HG03095 (cell line): Measurements from ENCODE around the gene SPI1.
"Not testable (repeated sequence)": the region's sequence is repeated elsewhere in the genome, so short reads cannot be mapped to it uniquely, and the experiment has no call there.

Source experiments
- ATAC-seq: cut with Tn5 transposase; IDR thresholded peaks from one replicate; pipeline ENCODE4 v1.9.1; 2021; ENCODE audit warnings: moderate library complexity; ENCODE audit not compliant: unreplicated experiment

The SPI1 gene

DNA sequence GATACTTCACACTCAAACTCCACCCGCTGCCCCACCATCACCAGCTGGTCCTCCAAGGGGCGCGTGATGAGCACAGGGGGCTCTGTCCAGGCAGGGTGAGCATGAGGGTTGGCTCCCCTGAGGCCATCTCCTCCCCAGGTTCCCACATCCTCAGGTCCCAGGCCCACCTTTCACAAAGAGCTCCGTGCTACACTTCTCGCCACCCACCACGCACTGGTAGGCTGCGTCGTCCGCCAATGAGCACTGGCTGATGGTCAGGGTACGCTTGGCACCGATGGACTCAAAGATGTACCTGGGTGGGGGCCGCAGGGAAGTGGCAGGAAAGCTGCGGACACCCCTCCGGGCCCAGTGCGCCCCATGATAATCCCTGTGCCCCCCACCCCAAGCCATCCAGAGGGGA lies 35.5 kb downstream of the SPI1 start:
- no peak for ATAC-seq

DNA sequence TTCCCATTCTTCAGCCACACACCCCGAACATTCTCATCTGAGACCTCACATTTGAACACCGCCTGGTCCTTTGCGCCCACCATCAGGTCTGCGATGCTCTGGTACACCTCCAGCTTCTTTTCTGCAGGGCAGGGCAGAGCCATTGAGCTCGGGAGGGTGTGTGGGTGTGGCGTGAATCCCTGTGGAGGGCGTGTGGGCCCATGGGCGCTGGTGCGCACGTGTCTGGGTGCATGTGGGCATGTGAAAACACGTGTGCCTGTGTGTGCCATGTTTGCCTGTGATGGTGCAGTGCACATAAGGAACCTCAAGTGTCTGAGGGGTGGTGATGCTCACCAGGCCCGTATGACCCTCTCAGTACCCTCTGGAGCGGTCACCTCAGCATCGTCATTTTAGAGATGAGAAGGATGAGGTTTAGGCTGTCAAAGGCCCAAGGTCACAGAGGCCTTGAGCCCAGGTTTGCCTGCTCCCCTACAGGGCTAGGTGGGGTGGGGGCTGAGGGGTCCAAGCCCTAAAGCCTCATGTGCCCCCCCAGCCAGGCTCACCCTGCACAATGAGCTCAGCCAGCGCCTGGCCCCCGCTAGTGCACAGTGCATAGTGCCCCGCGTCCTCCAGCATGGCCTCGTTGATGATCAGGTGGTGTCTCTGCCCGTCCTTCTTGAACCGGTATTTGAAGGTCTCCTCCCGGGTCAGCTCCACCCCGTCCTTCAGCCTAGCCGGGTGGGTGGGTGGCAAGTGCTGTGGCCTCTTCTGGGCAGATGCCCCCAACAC lies 36.1 kb downstream of the SPI1 start:
- no peak for ATAC-seq

DNA sequence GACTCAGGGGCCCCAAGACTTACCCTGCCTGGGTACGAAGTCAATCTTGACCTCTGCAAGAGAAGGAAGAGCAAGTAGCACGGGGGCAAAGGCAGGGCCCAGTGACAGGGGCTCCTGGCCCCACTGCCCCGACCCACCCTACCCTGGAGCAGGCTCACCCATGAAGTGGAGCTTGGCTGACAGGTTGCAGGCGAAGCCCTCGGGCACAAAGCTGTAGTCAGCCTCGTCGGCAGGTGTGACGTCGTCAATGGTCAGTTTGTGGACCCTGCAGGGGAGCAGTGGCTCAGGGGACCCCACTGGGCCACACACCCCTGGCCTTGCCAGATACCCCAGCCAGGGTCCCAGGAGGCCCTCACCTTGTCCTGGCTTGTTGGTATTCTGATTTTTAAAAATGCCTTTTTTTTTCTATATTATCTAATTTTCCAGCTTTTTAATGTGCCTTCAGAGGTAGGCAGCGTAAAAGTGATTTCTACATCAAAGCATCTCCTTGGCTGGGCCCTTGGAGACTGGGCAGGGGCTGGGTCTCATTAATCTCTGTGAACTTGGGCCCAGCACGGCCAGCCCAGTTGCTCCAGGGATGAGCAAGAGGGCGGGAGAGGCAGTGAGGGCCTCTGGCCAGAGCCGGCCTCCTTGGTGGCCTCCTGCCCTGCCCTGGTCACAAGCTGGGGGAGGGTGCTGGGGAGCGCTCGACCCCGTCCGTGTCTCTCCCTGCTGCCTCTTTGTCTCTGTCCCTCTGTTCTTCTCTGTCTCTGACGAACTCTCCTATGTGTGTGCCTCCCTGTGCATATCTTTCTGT lies 37.2 kb downstream of the SPI1 start:
- ATAC-seq, result no peak

DNA sequence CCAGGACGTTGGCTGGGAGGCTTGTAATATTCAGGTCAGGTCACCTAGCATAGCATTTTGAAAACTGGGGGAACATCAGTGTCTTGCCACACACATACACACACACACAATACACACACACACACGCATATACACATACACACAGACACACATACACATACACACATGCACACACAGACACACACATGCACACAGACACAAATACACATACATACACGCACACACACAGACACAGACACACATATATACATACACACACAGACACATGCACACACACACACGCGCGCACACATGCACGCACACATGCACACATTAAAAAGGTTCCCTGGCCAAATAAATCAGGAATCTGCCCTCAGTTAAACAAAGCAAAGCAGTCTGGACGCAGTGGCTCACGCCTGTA lies 38.3 kb downstream of the SPI1 start:
- no peak for ATAC-seq

DNA sequence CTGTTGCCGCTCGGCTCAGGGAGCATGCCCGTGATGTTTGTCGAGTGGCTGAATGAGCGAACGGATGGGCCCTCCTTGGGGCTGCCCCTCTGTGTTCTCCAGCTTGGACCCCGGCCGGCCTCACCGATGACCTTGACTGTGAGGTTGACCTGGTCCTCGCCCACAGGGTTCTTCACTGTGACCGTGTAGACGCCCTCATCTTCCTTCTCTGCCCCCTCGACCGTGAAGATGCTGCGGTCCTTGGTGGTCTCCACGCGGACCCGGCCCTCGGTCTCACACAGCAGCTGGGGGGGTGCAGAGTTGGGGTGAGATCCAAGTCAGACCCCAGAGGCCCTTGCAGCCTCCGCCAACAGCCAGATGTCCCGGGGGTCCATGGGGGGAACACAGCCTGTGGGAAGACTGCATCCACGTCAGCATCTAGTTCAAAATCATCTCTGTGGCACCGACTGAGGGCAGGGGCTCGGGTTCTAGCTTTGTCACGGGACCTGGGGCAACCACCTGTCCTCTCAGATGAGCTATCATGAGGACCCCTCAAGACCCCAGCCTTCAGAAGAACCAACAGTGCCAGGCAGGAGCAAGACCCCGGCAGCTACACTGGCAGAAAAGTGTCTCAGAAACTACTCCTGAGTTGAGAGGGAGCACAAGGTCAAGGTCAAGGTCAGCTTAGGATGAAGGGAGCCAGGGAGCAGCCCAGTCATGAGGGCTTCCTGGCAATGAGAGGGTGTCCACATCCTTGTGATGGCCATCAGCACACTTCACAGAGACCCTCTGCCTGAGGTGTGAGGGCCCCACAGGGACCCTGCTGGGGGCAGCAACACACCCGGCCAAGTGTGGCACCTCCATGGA lies 39.7 kb downstream of the SPI1 start:
- ATAC-seq, result no peak

DNA sequence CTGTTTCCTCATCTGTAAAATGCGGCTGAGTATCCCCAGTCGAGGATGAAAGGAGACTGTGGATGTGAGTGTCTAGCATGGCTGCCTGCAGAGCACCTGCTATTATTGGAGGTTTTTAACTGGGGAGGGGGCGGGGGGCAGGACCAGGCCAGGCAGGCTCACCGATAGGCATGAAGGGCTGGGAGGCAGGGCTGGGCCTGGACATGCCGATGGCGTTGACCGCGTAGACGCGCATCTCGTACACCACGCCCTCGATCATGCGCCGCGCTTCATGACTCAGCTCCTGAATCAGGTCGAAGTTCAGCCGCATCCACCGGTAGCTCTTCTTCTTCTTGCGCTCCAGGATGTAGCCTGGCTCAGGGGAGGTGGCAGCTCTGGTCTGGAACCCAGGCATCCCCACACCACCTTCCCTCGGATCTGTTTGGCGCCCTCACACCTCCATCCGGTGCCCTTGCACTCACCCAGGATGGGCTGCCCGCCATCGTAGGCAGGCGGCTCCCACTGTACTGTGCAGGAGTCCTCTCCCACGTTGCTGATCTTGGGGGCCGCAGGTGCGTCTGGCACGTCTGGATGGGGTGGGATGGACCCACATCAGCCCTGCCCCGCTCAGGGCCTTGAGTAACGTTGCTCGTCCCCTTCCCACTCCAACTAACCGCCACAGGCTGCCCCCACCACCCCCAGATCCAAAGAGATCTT lies 41.0 kb downstream of the SPI1 start:
- ATAC-seq, result no peak

DNA sequence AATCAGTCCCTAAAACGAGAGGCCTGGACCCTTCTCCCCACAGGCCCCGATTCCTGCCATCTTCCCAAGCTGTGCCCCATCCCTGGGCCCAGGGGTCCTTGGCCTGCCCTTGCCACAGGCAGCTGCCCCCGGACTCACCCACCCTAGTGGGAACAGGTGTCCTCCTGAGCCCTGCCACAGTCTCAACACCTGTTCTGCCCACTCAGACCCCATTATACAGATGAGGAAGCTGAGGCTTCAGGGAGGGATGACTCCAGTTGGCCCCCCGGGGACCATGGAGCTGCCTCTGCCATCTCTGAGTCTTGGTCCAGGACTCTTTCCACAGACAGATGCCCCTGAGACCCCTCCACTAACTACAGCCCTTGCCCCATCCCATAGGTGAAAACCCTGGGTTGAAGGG lies 41.8 kb downstream of the SPI1 start:
- ATAC-seq, result no peak

DNA sequence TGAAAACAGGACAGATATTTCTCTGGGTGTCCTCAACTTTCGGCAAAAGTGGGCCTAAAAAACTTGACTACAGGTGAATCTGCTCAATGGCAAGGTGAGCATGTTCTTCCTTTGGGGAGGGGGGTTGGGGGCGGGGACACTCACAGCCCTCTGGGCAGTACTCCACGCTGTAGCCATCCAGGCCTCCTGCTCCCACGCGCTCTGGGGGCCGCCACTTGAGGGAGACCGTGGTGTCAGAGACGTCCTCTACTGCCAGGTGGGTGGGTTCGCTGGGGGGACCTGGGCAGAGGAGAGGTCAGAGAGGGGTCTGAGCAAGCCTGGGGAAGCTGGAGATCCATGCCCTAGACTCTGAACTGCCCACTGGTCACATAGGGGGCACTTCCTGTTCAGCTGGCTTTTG lies 42.6 kb downstream of the SPI1 start:
- no peak for ATAC-seq

DNA sequence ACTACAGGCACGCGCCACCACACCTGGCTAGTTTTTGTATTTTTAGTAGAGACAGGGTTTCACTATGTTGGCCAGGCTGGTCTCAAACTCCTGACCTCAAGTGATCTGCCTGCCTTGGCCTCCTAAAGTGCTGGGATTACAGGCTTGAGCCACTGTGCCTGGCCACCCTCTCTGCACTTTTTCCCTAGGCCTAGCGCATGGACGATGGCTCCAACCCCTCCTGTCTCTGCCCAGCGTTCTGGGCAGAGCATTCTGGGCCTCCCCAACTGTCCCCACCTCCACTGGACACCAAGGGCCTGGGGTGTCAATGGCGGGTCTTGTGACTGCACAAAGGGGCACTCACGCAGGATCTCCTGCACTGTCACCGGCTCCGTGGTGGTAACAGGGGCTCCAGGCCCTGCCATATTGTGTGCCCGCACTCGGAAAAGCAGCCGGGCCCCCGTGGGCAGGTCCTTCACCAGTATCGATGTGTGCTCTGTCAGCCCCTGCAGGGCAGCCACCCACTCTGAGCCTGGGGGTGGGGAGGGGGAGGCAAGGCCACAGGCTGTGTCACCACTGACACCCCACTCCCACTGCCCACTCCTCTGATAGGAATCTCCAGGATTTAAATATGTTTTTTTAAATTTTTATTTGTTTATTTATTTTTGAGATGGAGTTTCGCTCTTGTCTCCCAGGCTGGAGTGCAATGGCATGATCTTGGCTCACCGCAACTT lies 43.5 kb downstream of the SPI1 start:
- not testable (repeated sequence) for ATAC-seq

DNA sequence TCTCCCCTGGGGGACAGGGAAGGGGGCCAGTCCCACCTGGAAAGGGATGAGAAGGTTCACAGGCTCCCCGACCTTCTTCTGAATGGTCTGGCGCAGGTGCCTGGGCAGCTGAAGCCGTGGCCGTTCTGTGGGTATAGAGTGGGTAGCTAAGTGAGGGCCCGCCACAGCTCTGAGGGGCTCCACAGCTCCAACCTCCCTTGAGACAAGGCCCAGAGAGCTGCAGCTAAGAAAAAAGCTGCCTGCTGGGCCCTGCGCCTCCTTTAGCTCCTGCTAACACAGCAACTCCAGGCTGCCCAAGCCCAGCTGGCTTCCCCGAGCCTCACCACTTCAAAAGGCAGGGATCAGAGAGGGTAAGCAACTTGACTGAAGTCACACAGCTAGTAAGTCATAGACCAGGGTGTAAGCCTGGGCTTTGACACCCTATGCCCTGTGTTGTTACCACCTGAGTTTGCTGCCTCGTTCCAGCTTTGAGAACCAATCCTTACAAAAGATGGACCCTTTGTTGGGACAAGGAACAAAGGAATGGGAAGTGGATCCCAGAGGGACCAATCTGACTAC lies 44.4 kb downstream of the SPI1 start:
- no peak for ATAC-seq

DNA sequence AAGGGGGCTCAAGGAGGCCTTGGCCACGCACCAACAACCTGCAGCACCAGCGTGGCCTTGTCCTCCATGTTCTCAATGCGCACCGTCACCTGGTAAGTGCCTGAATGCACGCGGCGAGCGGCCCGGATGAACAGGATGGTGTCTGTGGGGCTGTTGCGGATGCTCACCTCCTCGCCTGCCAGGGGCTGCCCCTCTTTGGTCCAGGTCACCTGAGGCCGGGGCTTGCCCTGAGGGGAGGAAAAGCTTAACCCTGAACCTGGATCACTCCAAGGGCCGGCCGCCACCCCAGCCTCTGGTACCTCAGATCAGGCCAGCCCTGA lies 44.9 kb downstream of the SPI1 start:
- ATAC-seq, result no peak

DNA sequence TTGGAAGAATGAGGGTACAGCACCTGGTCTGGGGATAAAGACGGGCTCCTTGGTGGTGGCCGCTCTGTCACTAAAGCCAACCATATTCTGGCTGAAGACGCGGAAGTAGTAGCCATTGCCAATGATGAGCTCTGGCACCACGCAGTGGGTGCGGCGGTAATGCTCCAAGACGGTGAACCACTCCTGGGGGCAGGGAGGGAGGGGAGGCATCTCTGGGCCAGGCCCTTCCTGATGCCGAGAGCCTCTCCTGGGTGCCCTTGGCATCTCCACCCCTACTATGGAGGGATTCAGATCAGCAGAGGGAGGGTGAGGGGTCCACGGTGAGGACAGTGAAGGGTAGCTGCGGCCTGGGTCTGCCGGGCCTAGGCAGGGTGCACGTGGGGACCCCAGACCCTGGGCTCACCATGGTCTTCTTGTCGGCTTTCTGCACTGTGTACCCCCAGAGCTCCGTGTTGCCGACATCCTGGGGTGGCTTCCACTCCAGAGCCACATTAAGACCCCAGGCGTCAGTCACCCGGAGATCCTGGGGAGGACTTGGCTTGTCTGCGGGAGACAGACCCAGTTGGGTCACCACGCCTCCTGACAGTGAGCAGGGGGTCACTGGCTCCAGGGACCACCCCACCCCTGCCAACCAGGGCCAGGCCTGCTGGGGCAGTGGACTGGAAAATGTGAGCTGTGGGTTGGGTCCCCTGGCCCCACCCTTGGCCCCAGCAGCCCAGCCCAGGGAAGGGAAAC lies 45.4 kb downstream of the SPI1 start:
- no peak for ATAC-seq

DNA sequence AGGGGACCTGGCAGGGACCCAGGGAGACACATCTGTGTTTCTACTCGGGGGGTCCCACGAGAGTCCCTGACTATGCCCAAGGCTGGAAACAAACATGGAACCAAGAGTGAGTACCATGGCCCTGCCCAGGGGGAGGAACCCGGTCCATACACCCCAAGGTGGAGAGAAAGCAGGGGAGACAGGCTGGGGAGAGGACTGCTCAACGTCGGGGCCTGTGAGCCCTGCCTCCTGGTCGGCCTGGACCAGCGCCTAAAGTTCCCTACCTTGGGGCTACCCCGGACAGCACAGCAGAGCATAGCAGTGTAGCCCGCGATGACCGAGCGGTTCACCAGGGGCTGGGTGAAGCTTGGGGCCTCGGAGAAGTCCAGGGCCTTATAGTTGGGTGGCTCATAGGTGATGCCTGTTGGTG lies 46.0 kb downstream of the SPI1 start:
- ATAC-seq, result no peak

DNA sequence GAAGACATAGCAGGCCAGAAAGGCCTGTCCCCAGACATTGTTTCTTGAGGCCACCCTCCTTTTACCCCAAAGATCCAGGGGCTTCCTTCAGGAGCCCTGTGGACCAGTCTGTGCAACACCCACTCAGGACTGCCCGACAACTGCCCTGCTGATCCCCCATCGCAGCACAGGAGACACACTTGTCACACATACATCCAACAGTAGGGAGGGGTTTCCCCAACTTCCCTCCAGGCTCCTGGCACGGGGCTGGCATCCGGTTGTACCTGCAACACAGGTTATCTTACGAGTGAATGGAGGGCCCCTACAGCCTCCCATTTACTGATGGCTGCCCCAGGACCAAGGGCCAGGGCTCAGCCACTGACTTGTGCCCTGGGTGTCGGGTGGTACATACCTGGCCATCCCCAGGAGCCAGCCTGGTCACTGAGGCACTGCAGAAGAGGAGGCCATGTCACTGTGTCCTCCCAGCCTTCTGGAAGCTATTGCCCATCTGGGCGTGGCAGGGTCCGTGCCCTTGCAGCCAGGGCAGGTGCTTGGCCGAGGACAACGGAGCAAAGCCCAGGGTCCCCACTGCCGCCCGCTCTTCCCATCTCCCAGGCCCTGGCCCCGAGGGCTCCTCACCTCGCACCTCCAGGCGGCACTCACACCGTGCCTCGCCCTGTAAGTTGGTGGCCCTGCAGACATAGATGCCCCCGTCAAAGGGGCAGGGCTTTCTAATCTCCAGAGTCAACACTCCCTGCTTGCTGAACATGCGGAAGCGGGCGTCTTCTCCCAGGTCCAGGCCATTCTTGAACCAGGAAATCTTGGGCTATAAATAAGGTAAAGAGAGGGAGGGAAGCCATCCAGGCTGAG lies 46.7 kb downstream of the SPI1 start:
- ATAC-seq, result no peak

DNA sequence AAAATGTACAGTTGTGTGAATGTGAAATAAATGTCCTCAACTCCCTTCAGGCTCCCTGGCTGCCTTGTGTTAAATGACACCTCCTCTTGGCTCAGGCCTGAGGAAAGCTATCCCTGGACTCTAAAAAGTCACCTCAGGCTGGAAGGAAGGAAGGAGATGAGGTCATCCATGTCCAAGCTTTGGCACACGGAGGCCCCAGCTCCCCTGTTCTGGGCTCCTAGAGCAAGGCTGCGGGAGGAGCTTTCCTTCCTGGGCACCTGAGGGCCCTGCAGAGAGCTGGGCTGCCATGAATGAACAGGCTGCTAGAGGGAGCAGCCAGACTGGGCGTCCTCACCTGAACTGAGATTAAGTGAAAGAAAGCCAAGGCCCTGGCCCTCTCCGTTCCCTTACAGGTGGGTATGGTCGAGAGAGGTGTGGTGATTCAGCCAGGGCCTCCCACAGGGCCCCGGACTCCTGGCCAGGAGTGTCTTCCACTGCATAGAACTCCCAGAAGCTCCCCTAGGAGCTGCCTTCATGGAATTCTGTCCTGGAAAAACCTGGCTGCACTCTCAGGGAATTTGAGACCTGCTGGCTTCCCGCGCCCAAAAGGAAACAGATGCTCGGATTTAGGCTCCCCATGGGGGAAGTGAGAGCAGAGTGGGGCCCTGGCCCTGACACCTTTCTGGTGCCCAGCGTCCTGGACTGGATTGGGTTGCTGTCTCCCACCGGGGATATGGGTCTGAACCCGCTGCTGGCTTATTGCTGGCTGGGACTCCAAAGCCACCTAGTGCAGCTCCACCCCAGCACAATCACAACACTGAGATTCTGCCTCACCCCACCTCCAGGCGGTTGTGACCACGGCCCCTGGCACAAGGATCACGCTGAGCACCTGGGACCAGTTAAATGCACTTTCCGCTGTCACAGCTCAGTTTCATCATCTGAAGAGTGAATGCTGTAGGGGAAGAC lies 48.1 kb downstream of the SPI1 start:
- no peak for ATAC-seq

DNA sequence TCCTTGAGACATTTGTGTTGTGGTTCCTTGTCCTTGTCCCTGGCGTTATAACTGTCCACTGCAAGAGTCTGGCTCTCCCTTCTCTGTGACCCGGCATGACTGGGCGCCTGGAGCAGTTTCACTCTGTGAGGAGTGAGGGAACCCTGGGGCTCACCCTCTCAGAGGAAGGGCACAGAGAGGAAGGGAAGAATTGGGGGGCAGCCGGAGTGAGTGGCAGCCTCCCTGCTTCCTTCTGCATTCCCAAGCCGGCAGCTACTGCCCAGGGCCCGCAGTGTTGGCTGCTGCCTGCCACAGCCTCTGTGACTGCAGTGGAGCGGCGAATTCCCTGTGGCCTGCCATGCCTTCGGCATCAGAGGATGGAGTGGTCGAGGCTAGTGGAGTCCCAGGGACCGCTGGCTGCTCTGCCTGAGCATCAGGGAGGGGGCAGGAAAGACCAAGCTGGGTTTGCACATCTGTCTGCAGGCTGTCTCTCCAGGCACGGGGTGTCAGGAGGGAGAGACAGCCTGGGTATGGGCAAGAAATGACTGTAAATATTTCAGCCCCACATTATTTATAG lies 48.8 kb downstream of the SPI1 start:
- ATAC-seq, result no peak
